Amniotic stem cell (primary cell): ENCODE results near the gene KAT6B.

Source experiments
- DNase-seq: peaks from one replicate; lab custom pipeline; 2025; lab: John Stamatoyannopoulos, UW

KAT6B gene

DNA sequence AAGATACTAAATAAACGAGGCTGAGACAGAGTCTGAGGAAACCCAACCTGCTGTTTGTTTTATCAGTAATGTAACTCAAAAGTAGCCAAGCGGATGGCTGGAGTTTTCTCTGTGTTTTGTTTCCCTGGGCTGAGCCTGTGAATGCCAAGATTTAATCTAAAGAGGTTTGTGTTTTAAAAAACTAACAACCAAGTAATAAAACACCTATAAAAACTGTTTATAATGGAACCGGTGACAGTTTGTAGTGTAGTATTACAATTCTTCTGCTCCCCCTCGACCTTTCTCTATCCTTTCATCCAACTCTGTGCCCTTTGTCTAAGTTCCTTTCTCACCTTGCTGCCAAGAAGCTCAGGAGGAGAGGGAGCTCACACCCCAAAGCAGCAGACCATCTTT, 2.6 kb upstream of the KAT6B start:
- no peak for DNase-seq

DNA sequence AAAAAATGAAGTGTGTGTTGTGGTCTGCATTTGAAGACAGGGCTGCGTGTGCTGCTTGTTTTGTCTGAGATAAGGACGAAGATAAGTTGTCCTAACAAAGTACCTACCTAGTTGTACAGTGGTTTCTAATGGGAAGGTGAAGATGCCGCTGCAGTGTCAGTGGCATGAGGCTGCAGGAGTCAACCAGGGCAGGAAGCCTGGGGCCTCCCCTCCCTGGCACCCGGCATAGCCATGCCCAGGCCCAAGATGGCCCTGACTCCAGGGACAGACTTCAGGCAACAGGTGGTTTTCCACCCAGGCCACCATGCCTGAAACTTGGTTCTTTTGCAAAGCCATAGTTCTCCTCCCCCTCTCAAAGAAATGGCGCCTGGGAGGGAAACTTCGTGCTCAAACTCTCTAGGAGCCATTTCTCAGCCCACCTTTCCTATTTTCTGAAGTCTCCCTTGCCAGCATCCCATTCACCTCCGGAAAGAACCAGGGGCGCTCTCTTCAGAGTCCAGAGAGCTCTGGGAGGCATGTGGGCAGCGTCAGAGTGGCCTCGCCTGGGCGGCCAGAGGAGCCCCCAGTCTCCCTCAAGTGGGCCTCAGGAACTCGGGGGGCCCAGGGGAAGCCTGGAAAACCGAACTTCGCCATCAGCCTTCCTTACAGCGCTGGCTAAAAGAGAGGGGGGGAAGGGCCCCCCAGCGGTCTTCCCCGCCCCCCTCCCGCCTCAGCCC, 2.1 kb upstream of the KAT6B start:
- no peak for DNase-seq

DNA sequence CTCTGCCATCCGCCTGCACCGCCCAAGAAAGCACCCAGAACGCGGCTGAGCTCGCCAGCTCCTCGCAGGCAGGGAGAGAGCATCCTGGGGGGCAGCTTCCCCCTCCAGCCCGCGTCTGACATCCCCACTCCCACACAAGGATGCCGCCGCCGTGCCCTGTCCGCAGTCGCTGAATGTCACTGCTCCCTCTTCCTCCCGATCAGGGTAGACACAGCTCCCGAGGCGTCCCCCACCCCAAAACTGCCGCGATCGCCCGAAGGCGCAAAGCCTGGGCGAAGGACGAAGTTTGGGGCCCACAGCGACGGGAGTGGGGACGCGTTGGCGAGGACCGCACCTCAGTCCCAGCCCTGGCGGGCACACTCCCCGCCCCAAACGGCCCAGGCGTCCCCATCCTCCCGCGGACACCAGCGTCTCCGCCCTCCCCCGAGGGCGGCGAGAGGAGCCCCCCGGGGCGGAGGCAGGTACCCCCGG, 1.5 kb upstream of the KAT6B start:
- DNase-seq = no peak

DNA sequence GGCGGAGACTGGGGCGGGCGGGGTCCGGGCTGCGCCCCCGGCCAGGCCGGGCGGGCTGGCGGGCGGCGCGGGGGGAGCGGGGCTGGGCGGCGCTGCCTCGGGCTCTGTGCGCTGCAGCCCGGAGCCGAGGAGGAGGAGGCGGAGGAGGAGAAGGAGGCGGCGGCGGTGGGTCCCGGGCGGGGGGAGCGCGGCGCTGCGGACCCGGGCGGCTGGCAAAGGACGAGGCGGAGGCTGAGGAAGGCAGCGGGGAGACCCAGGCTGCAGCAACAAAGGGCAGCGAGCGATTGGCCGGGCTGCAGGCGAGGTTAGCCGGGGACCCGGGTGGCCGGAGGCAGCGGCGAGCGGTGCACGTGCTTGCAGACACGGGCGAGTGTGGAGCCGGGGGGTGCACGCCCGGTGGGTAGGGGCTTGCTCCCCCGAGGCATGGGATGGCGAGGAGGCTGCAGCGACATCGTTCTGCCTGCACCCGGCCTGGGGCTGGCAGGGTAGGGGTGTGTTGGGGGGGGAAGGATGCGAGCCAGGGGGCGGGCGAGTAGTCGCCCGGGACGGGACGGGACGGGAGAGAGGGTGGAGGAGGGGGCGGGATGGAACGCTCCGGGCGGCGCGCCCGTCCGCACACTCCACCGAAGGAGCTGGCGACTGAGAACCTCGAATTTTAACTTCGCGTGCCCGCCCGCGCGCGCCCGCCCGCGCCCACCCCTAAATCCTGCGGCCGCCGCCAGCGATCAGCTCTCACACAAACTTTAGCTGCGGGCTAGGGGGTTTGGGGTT, 844 bp upstream of the KAT6B start:
- no peak for DNase-seq

DNA sequence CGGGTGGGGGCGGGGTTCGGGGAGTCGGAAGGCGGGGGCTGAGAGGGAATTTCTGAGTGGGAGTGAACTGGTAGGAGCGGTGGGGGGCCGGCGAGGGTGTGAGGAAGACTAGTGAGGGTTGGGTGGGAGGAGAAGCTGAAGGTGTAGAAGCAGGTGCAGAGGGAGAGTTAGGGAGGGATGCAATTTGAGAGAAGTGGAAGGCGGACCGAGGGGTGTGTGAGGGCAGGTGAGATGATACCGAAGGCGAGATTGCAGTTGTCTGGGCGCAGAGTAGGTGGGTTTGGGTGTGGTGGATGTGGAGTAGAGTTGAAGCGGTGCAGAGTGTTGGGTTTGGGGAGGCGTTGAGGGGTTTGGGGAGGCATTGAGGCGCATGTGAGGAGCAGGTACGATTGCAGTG, 643 bp downstream of the KAT6B start:
- no peak for DNase-seq

DNA sequence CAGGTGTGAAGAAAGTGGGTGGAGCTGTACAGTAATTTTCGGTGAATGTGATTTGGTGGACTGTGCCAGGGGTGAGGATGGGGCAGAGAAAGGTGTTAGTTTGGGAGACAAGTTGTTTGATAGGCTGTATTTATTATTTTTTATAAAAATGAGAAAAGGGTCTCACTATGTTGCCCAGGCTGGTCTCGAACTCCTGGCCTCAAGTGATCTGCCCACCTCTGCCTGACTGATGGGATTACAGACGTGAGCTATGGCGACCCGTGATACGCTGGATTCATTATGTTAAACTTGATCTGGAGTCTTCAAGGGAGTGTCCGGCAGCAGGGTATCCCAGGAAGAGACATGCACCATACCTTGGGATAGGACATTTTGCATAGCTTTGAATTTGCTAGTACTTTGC, 1.3 kb downstream of the KAT6B start:
- no peak for DNase-seq

DNA sequence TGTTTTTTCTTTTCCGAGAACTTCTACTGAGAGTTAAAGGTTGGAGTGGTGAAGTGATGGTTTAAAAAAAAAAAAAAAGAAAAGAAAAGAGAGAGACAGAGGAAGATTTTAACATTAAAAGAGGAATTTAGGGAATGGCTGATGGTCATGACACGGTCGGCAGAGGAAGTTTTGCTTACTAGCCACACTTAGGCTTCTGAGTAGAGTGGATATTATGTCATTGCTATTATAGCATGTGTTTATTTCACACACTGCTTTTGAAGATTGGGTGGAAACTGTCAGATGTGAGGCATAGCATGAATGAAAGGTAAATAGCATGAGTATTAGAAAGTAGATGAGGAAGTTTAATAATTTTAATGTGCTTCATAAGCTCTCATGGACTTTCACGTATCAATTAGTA, 2.5 kb downstream of the KAT6B start:
- DNase-seq = no peak

DNA sequence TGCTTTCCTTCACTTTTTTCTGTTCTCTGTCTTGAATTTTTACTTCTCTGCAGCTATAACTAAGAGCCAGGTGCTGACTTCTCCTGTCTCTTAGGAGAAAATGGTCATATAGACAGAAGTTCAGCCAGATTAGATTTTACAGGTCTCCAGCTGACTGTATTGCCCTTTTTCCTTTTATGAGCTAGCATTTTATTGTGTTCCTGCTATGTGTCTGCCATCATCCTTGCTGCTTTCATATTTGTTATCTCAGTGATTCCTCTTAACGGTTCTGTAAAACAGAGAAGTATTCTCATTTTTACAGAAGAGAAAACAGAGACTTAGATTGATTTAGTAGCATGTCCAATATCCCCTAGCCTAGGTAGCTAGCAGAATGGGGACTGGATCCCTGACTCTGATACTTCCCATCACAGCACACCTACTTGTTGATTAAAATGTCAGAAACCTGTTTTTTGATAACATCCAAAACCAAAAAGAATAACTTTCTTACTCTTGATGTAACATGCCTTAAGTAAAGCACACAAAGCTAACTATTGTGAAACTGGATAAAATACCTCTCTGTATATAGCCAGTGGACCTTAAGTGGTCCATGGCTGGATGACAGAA, 5.2 kb downstream of the KAT6B start:
- no peak for DNase-seq

DNA sequence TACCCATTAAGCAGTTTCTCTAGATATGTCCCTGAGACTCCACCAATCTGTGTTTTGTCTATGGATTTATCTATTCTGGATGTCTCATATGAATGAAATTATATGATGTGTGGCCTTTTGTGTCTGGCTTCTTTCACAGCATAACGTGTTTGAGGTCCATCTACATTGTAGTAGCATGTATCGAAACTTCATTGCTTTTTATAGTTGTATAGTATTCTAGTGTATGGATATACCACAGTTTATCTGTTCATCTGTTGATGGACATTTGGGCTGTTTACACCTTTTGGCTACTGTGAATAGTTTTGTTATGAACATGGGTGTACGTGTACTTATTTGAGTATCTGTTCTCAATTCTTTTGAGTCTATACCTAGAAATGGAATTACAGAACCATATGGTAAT, 9.6 kb downstream of the KAT6B start:
- no peak for DNase-seq

DNA sequence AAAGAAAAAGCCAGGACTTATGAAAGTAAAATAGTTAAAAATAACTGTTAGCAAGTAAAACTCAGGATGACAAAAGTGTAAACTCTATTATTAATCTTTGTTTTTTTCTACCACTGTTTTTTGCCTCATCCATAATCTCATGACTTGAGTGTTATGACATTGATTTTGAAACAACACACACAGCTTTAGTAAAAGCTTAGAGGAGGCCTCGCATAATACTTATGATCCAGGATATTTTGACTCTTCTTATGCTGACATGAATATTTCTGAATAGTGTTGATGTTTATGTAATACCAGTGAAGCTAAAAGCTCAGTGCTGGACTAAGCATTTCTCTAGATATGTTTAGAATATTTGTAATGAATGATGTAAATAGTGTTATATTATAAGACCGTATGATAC, 10.5 kb downstream of the KAT6B start:
- no peak for DNase-seq

DNA sequence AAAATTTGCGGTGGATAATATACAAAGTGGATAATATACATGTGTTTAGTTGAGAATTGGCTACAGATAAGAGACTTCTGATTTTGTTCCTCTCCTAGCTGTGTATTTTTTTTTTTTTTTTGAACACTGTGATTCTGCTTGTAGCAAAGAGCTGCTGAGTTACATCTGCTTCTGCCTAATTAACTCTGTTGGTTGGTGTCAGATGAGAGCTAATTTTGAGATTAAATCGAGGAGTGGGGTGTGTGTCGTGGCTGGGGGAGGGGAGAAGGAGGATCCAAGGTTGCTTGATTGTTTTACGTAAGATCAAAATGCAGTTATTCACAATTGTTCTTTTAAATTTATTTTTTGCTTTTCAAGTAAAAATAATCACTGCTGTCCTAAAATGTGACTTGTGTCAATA, 11.3 kb downstream of the KAT6B start:
- no peak for DNase-seq

DNA sequence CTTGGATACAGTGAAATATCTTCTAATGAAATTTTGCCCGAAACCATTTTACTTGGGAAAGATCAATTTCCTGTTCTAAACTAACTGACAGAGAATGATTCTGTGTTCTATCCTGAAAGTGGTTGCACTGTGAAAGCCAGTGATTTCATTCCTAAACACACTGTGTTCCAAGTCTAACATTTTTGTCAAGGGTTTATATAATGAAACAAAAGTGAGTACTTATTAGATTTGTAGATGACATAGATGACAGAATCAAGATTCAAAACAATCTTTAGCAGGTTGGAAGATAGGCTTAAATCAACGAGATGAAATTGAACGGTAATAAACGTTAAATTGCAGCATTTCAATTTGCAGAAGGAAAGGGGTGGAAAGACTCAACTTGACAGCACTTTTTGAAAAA, 13.3 kb downstream of the KAT6B start:
- DNase-seq = no peak

DNA sequence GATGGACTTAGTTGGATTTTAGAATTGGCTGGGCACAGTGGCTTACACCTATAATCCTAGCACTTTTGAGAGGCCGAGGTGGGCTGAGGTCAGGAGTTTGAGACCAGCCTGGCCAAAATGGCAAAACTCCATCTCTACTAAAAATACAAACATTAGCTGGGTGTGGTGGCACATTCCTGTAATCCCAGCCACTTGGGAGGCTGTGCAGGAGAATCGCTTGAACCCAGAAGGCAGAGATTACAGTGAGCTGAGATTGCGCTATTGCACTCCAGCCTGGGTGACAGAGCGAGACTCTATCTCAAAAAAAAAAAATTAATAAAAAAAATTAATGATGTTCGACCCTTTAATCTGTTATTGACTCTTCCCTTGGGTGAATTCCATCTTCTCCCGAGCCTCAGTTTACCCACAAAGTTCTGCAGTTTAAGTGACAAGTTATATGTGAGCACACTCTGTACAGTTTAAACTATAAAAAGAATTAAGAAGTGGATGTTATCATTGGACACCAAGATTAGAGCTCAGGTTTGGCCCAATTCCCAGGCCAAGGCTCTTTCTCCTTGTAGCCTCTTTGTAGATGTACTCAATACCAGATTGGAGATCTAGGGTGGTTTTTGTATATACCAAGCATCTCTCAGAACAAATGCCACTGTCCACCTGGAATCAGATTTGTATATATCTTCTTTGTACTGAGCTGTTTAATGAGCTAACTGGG, 15.0 kb downstream of the KAT6B start:
- no peak for DNase-seq

DNA sequence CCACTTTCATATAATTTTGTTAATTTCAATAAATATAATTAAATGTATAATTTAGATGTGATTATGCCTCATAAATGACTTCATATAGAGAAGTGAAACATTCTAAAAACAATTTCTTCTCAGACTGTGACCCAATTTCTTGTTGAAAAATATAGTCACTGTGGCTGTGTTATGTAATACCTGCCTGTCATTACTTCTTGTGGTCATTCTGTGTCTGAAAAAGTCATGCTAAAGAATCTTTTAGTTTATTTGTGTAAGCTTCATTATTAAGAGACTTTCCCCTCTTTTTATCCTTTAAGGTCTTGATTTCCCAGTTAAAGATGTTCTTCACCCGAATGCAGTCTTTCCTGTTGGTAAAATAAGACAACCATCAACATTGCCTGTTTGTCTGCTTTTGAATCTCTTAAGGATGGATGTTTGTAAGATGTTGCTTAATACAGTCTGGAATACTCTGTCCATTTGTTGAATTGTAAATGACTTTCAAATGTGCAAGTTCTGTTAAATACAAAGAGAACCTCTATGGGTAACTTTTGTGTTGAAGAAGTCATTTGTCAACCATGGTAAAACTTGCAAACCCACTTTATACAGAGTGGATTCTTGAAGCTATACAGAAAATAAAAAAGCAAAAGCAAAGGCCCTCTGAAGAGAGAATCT, 16.0 kb downstream of the KAT6B start:
- DNase-seq = no peak

DNA sequence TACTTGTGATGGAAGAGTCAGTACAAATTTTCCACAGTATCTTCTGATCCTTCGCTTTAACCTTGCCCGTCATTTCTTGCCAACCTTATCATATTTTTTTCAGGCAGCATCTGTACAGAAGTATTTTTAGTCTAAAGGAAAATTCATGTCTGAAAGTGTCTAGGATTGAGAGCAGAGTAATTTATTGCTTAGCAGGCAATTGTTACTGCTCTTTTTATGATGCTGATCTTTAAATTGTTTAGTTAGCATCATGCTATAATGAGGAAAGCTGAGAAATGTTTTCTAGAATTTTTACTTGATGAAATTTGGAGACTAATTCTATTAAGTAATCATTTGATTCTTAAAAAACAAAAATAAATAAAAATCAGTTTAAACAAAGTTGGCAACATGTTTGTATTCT, 20.6 kb downstream of the KAT6B start:
- DNase-seq = no peak

DNA sequence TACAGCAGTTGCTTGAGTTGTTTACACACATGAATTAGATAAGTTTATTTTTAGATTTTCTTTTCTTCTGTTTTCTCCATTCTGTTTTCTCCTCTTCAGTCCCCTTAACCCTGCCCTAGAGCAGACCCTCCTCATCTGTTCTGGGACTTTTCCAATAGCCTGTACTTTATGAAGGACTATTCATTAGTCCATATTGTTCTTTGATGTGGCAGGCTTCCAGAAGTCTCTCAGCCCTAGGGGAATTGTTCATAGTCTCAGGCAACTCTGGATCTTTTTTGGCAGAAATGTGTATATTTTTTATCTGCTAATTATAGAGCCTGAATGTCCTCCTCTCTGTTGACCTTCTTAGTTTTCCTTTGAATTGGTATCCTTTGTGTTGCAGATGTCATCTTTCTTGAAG, 25.4 kb downstream of the KAT6B start:
- no peak for DNase-seq

DNA sequence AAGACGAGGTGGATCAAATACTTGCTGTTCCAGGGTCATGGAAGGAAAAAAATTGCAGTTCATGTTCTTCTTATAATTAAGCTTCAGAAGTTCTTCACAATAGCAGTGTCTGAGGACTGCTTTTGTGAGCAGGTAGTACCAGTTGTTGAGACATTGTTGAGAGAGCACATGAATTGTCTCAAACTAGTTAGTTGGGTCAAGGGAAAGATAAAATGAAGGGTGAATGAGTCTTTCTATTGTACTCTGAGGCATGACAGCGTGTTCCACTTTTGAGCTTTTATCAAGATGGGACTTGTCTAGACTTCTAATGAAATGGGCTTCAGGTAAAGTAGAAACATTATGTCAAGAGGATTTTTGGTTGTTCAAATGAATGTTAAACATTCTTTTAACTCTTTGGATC, 26.0 kb downstream of the KAT6B start:
- no peak for DNase-seq

DNA sequence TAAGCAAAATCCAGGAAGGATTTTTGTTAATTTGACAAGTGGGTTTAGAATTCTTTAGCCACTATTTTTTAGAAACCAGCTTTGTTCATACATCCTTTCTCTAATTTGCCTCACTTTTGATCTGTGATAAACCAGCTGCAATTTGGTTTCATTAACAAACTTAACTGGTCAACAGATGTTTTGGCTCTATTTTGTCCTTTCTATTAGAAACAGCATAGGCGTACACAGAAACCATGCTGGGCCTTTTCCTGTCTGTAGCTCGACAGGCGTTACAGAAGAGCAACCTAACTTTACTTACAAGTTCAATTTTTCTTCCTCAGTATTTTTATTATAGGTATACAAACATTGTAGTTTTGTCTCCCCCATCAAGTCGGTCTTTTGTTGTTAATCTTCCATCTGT, 28.2 kb downstream of the KAT6B start:
- DNase-seq = no peak

DNA sequence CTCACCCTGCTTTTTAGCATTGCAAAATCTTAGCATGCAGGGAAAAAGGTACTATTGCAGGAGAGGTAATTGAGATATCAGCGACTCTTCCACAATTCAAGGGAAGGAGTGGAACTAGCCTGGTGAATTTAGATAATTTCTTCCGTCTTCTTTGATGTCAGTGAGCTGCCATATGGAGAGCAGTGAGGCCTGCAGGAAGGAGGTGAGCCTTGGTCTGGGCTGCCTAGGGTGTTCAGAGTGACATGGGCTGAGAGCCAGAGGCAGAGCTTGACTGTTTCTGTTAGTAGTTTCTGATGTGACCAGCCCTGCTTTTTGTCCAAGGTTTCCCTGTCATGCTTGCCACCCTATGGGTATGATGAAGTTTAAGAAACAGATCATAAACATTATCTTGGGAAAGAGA, 28.6 kb downstream of the KAT6B start:
- DNase-seq = no peak

DNA sequence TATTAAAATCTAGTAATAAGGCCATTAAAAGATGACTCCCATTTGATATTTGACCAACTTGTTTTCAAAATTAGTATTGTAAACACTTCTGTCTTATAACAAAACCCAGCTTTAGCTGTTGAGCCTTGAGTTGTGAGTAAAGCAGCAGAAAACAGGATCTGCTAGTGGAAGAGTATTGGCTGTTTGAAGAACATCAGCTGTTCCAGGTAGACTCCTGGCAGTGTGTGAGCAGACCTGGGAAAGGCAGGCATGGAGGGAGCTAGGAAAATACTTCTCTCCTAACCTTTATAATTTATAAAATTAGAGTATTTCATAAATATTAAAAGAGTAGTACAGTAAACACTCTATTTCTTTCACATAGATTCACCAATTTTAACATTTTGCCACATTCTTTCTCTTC, 29.0 kb downstream of the KAT6B start:
- DNase-seq = no peak

DNA sequence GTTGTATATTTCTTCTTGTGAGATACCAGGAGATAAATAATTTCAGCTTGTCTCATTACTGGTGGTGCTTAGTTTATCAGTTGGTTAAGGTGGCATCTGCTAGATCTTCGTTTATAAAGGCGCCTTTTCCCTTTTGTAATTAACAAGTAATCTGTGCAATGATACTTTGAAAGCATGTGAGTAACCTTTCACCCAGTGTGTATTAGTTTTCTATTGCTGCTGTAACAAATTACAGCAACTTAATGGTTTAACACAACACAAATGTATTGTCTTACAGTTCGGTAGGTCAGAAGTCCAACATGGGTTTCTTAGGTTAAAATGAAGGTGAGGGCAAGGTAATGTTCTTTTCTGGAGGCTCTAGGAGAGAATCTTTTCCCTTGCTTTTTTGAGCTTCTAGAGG, 30.5 kb downstream of the KAT6B start:
- no peak for DNase-seq

DNA sequence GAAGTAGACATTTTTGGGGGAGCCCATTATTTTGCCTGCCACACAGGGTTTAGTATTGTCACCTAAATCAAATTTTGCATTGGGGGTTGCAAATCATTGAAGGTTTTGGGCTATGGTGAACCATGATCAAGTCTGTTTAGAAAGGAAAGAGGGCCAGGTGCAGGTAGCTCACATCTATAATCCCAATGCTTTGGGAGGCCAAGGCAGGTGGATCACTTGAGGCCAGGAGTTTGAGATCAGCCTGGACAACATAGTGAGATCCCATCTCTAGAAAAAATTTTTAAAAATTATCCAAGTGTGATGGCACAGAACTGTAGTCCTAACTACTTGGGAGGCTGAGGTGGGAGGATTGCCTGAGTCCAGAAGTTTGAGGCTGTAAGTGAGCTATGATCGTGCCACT, 31.2 kb downstream of the KAT6B start:
- no peak for DNase-seq
